ENCODE measurements around the gene AKR1B1. TPM values are rescaled to one million over a fixed set of nuclear protein-coding genes. Genes with fewer than 3 reads are reported as not detected.

AKR1B1 gene
- total RNA-seq, 1 experiment from 2014 or later: 166 TPM

GRCh38 chr7:134448356-134449229 is 10.3 kb downstream of the AKR1B1 start:
- Histone ChIP-seq H3K4me2 (ENCODE audit: insufficient read depth, insufficient read length, low read length) (no peak overlapping the region), H2BK12ac (ENCODE audit: insufficient read length, low read depth, low read length) (no peak overlapping the region), H3K18ac (ENCODE audit: insufficient read length, low read depth, low read length) (no peak overlapping the region), H3K14ac (ENCODE audit: insufficient read depth, low read length) (no peak overlapping the region), H3K23me2 (ENCODE audit: insufficient read length, low read depth, low read length, poor library complexity, severe bottlenecking) (no peaks in the 10 kb centered on the region), H3K23ac (ENCODE audit: insufficient read length, low read depth, low read length) (no peak overlapping the region), H2BK15ac (ENCODE audit: low read depth, low read length) (no peak overlapping the region), H3K27ac (ENCODE audit: insufficient read length, low read depth, low read length) (no peak overlapping the region), H3K56ac (ENCODE audit: insufficient read length, low read depth, low read length) (no peak overlapping the region), H2BK5ac (ENCODE audit: insufficient read length, low read length) (no peak overlapping the region), H2AK5ac (ENCODE audit: insufficient read length, low read length) (no peak overlapping the region), H2BK120ac (ENCODE audit: low read depth, low read length, poor library complexity, severe bottlenecking) (no peak overlapping the region), H2AFZ (ENCODE audit: low read length) (no peak overlapping the region), H4K8ac (replicated peaks; ENCODE audit: insufficient read length, low read depth, low read length) (no peak overlapping the region), H3K4ac (ENCODE audit: low read depth, low read length) (no peak overlapping the region), H3T11ph (ENCODE audit: low read length) (no peak overlapping the region), H4K91ac (ENCODE audit: insufficient read length, low read depth, low read length) (no peak overlapping the region), H3K9me3 (ENCODE audit: control insufficient read depth, low read depth, low read length) (no peaks in the 10 kb centered on the region), H3K9ac (ENCODE audit: extremely low read depth, insufficient read length, low read length) (no peak overlapping the region), H3K27me3 (ENCODE audit: insufficient read depth, low read length) (no peaks in the 10 kb centered on the region), H4K5ac (ENCODE audit: insufficient read length, low read depth, low read length) (no peak overlapping the region), H2BK20ac (ENCODE audit: low read depth, low read length, poor library complexity, severe bottlenecking) (no peak overlapping the region), H3K79me1 (ENCODE audit: insufficient read depth, low read depth, low read length, poor library complexity, severe bottlenecking) (peaks cover 5% of the 10 kb centered on the region), H4K20me1 (ENCODE audit: control insufficient read depth, insufficient read depth, insufficient read length) (no peaks in the 10 kb centered on the region), H3K79me2 (ENCODE audit: insufficient read depth, low read length) (peaks cover 5% of the 10 kb centered on the region; the same call in 1 of the 2 replicates), H3K4me1 (ENCODE audit: insufficient read depth, low read length) (no peaks in the 10 kb centered on the region)
- no peak for TF ChIP-seq CTCF (conservative IDR thresholded peaks at IDR 0.05)
- Mint-ChIP-seq H3K4me3 (no peak overlapping the region), H3K27me3 (ENCODE audit: low read depth) (no peaks in the 10 kb centered on the region), H3K27ac (no peak overlapping the region; a peak in 1 of 7 replicates), H3K4me1 (no peaks in the 10 kb centered on the region), H3K36me3 (ENCODE audit: insufficient read depth in 1 of 3, low read depth in 3 of 3) (peaks cover 50 to 87% (median 79%) of the 10 kb centered on the region in 3 experiments), H3K9me3 (no peaks in the 10 kb centered on the region)
- DNase-seq: peak; percentile 10
- WGBS (ENCODE audit: extremely low coverage, insufficient read length, low lambda C conversion rate): no CpG with 5 or more reads among the region's 11 CpGs

All from H9 (cell line).